GM12874 (cell line): ENCODE data around the gene KATNB1.

Experiments used
- TF ChIP-seq, protein P1 (sequence below): IDR thresholded peaks from 2 replicates; pipeline ENCODE4 v1.5.1; 2011; ENCODE audit warnings: low read depth, mild to moderate bottlenecking, control low read depth, low read length, moderate library complexity; ENCODE audit not compliant: insufficient read depth

Gene KATNB1

DNA sequence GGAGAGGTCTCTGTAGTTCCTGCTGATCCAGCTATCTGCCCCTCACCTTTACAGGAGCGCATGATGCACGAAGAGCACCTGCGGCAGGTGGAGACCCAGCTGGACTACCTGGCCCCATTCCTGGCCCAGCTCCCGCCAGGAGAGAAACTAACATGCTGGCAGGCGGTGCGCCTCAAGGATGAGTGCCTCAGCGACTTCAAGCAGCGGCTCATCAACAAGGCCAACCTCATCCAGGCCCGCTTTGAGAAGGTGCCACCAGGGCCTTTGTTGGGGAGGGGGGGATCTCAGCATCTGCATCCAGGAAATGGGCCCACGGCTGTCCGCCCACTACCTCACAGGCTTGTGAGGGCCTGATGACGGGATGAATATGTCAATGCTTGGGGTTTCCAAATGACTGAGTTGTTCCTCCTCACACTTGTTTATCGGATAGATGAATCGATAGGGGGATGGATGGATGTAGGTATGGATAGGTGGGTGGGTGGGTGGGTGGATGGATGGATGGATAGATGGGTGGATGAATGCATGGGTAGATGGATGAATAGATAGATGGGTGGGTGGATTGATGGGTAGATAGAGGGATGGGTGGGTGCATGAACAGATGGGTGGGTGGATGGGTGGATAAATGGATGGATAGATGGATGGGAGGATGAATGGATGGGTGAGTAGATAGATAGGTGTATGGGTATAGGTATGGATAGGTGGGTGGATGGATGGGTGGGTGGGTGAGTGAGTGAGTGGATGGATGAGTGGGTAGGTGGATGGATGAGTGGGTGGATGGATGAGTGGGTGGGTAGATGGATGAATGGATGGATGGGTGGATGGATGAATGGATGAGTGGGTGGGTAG is 7.0 kb upstream of the KATNB1 start:
- TF ChIP-seq, protein P1, sequence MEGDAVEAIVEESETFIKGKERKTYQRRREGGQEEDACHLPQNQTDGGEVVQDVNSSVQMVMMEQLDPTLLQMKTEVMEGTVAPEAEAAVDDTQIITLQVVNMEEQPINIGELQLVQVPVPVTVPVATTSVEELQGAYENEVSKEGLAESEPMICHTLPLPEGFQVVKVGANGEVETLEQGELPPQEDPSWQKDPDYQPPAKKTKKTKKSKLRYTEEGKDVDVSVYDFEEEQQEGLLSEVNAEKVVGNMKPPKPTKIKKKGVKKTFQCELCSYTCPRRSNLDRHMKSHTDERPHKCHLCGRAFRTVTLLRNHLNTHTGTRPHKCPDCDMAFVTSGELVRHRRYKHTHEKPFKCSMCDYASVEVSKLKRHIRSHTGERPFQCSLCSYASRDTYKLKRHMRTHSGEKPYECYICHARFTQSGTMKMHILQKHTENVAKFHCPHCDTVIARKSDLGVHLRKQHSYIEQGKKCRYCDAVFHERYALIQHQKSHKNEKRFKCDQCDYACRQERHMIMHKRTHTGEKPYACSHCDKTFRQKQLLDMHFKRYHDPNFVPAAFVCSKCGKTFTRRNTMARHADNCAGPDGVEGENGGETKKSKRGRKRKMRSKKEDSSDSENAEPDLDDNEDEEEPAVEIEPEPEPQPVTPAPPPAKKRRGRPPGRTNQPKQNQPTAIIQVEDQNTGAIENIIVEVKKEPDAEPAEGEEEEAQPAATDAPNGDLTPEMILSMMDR = no peak

DNA sequence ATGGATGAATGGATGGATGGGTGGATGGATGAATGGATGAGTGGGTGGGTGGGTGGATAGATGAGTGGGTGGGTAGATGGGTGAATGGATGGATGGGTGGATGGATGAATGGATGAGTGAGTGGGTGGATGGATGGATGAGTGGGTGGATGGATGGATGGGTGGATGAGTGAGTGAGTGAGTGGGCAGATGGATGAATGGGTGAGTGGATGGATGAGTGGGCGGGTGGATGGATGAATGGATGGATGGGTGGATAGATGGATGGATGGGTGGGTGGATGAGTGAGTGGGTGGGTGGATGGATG is 6.4 kb upstream of the KATNB1 start:
- TF ChIP-seq, protein P1 = no peak

DNA sequence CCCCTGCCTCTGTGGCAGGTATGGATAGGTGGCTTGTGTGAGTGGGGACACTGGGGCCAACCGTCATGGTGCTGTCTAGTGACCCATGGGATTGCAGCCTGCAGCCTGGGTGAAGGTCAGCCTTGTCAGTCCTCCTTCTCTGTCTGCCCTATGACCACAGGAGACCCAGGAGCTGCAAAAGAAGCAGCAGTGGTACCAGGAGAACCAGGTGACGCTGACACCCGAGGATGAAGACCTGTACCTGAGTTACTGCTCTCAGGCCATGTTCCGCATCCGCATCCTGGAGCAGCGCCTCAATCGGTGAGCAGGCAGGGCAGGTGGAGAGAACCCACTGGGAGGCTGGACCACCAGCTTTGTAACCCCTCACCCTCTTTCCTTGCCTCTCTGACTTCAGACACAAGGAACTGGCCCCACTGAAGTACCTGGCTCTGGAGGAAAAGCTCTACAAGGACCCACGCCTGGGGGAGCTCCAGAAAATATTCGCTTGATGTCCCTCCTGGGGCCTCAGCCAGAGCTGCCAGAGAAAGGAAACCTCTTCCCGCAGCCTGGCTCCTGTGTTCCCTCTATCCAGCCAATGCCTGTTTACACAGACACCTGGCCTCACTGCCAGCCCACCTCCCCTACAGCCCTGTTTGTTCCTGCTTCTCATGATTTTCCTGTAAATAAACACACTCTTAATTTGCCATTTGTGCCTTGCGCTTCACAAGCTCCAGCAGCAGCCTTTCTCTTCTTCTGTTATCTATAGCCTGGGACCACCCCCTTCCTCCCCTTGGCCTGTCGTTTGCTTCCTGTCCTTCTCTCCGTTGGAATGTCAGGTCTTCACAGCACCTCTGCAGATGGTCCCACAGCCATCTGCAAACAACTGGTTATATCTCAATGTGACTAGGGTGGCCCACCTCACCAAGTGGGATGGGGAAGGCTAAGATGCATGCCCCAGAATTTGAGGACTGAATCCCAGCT is 4.5 kb upstream of the KATNB1 start:
- TF ChIP-seq, protein P1 = no peak

DNA sequence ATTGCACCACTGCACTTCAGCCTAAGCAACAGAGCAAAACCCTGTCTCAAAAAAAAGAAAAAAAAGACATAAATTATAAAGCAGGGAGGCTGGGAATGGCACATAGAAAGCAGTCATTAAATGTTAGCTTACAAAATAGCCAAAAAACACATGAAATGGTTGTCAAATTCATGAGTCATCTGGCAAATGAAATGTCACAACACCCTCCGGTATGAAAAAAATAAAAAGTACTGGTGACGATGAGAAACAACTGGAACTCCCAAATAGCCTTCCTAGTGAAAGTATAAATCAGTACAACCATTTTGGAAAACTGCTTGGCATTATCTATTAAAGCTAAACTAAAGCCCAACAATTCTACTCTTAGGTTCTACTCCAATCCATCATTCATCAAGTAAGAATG is 3.5 kb upstream of the KATNB1 start:
- TF ChIP-seq, protein P1 = no peak

DNA sequence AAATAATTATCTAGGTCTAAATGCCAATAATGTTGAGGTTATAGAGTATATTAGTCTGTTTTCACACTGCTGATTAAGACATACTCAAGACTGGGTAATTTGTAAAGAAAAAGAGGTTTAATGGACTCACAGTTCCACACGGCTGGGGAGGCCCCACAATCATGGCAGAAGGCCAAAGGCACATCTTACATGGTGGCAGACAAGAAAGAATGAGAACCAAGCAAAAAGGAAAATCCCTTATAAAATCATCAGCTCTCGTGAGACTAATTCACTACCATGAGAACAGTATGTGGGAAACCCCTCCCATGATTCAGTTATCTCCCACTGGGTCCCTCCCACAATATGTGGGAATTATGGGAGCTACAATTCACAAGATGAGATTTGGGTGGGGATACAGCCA is 2.9 kb upstream of the KATNB1 start:
- TF ChIP-seq, protein P1 = no peak

DNA sequence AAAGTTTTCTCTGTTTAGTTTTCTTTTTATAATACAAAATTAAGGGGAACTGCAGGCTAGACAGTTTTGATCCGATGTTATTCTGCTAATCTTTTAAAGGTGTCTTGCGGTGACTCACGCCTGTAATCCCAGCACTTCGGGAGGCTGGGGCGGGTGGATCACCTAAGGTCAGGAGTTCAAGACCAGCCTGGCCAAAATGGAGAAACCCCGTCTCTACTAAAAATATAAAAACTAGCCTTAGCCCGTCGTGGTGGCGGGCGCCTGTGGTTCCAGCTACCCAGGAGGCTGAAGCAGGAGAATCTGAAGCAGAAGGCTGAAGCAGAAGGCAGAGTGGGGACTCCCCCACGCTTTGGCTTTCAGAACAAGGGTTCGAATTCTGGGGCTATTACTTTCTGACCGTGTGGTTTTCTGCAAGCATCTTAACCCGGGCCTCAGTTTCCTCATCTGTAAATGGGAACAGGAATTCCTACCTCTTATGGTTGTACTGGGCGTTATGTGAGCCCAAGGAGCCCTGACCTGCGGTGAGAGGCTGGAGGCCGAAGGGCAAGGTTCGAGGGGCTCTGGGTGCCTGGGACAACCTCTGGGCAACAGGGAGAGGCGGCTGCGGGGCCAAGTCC is 1.2 kb upstream of the KATNB1 start:
- TF ChIP-seq, protein P1 = no peak
